Activated naive CD8-positive, alpha-beta T cell treated with anti-CD3 and anti-CD28 coated beads for 36 hours (primary cell): Measurements from ENCODE around the gene SLC33A1. TPM values are rescaled to one million over a fixed set of nuclear protein-coding genes. Genes with fewer than 3 reads are reported as not detected.
"Not testable (repeated sequence)": the region's sequence is repeated elsewhere in the genome, so short reads cannot be mapped to it uniquely, and the experiment has no call there.

Experiments used
- DNase-seq: peaks from one replicate; pipeline ENCODE4 v3.0.0; 2021
- H3K27ac Mint-ChIP-seq: one replicate; pipeline ENCODE4 v1.8.0; 2022; ENCODE audit warnings: mild to moderate bottlenecking, moderate library complexity, mixed read lengths
- H3K27me3 Mint-ChIP-seq: one replicate; pipeline ENCODE4 v1.8.0; 2022; ENCODE audit warnings: mild to moderate bottlenecking, mixed read lengths
- H3K36me3 Mint-ChIP-seq: one replicate; pipeline ENCODE4 v1.8.0; 2021; ENCODE audit warnings: mild to moderate bottlenecking, mixed read lengths
- H3K4me1 Mint-ChIP-seq: one replicate; pipeline ENCODE4 v1.8.0; 2021; ENCODE audit warnings: mixed read lengths
- H3K4me3 Mint-ChIP-seq: one replicate; pipeline ENCODE4 v1.8.0; 2022; ENCODE audit warnings: mild to moderate bottlenecking, moderate library complexity, mixed read lengths
- H3K9me3 Mint-ChIP-seq: one replicate; pipeline ENCODE4 v1.8.0; 2022; ENCODE audit warnings: mixed read lengths
- total RNA-seq, 2 experiments: library from RNA; stranded (reverse); gene quantifications; one replicate each; pipeline ENCODE4 v1.2.3, GENCODE V29; 2021

The SLC33A1 gene
- total RNA-seq, result 10 to 100 TPM; 16.3 to 17.2 TPM

GRCh38 chr3:155854141-155854940 lies at the start of gene SLC33A1:
Gene SLC33A1 (minus strand): TSS chr3:155854427. CDS start chr3:155853997, 430 bp downstream.
- H3K9me3 Mint-ChIP-seq, result no peaks in the 10 kb centered on the region
- no peaks in the 10 kb centered on the region for H3K27me3 Mint-ChIP-seq
- peaks cover 33% of the 10 kb centered on the region for H3K4me1 Mint-ChIP-seq
- peaks cover 30% of the 10 kb centered on the region for H3K36me3 Mint-ChIP-seq
- H3K4me3 Mint-ChIP-seq, result peak within 1 kb of the TSS; percentile 97
- DNase-seq, result peak; percentile 99
- H3K27ac Mint-ChIP-seq, result peak within 1 kb of the TSS; percentile 99

DNA sequence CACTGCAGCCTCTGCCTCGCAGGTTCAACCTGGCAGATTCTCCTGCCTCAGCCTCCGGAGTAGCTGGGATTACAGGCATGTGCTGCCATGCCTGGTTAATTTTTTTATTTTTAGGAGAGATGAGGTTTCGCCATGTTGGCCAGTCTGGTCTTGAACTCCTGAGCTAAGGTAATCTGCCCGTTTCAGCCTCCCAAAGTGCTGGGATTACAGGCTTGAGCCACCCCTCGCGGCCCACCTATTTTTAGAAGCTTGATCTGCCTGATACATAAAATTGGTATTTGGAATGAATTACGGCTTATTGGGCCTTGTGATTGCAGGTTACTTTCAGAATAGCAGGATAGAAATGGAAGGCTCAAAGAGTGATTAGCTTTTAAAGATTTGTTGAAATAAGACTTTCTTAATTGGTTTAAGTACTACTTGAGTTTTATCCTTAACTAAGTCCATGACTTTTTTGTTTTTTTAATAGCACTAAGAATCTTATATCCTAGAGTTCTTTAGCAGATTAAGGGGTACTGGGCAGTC lies 41.2 kb upstream of the SLC33A1 start:
- Mint-ChIP-seq H3K4me3 (no peak overlapping the region), H3K9me3 (no peaks in the 10 kb centered on the region), H3K27ac (no peak overlapping the region), H3K27me3 (no peaks in the 10 kb centered on the region), H3K36me3 (peaks cover 34% of the 10 kb centered on the region), H3K4me1 (peaks cover 11% of the 10 kb centered on the region)
- no peak for DNase-seq

- H3K27me3 Mint-ChIP-seq, result no peaks in the 10 kb centered on the region
- peaks cover 34% of the 10 kb centered on the region for H3K4me1 Mint-ChIP-seq
- no peak for DNase-seq
- H3K4me3 Mint-ChIP-seq, result no peak overlapping the region
- H3K27ac Mint-ChIP-seq, result no peak overlapping the region
- H3K9me3 Mint-ChIP-seq, result no peaks in the 10 kb centered on the region
- H3K36me3 Mint-ChIP-seq, result peaks cover 23% of the 10 kb centered on the region
Observed at GRCh38 chr3:155891321-155891720, 37.1 kb upstream of the SLC33A1 start.

DNA sequence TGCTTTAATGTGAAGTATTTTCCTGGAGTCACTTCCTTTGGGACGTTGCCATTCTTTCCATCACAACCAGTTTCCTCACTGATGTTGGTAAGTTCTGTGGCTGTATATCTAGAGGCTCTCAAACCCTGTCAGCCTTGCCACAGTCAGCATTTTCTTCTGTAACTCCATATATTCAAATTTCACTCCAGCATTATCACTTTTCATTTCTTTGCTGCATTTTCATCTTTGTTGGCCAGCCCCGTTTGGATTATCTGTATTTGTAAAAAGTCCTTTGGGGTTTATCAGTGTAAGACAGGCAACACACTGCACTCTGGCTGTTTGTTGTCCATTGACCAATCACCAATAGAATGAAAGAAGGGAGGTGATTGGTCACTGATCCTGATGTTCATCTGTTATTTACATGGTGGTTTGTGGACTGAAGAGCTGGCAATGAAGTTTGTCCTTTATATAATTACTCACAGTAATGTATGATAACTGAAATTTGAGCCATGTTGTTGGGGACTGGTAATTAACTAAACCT lies 36.5 kb upstream of the SLC33A1 start:
- no peaks in the 10 kb centered on the region for H3K27me3 Mint-ChIP-seq
- H3K4me1 Mint-ChIP-seq, result peaks cover 38% of the 10 kb centered on the region
- H3K36me3 Mint-ChIP-seq, result peaks cover 23% of the 10 kb centered on the region
- no peak for DNase-seq
- no peaks in the 10 kb centered on the region for H3K9me3 Mint-ChIP-seq
- H3K27ac Mint-ChIP-seq, result no peak overlapping the region
- no peak overlapping the region for H3K4me3 Mint-ChIP-seq

- H3K9me3 Mint-ChIP-seq, result no peaks in the 10 kb centered on the region
- H3K36me3 Mint-ChIP-seq, result peaks cover 18% of the 10 kb centered on the region
- no peak for DNase-seq
- peak overlapping the region; percentile 38 for H3K27ac Mint-ChIP-seq
- H3K27me3 Mint-ChIP-seq, result no peaks in the 10 kb centered on the region
- no peak overlapping the region for H3K4me3 Mint-ChIP-seq
- peaks cover 39% of the 10 kb centered on the region for H3K4me1 Mint-ChIP-seq
Observed at GRCh38 chr3:155889952-155890351, 35.7 kb upstream of the SLC33A1 start.

GRCh38 chr3:155889212-155889611 lies 35.0 kb upstream of the SLC33A1 start:
- DNase-seq, result no peak
- Mint-ChIP-seq H3K4me3 (no peak overlapping the region), H3K27me3 (no peaks in the 10 kb centered on the region), H3K4me1 (peaks cover 40% of the 10 kb centered on the region), H3K9me3 (no peaks in the 10 kb centered on the region), H3K36me3 (peaks cover 13% of the 10 kb centered on the region), H3K27ac (no peak overlapping the region)

- no peaks in the 10 kb centered on the region for H3K27me3 Mint-ChIP-seq
- H3K4me1 Mint-ChIP-seq, result peaks cover 45% of the 10 kb centered on the region
- H3K36me3 Mint-ChIP-seq, result peaks cover 4% of the 10 kb centered on the region
- H3K9me3 Mint-ChIP-seq, result no peaks in the 10 kb centered on the region
- no peak for DNase-seq
- no peak overlapping the region for H3K27ac Mint-ChIP-seq
- no peak overlapping the region for H3K4me3 Mint-ChIP-seq
Observed at GRCh38 chr3:155886915-155887314, 32.7 kb upstream of the SLC33A1 start.

DNA sequence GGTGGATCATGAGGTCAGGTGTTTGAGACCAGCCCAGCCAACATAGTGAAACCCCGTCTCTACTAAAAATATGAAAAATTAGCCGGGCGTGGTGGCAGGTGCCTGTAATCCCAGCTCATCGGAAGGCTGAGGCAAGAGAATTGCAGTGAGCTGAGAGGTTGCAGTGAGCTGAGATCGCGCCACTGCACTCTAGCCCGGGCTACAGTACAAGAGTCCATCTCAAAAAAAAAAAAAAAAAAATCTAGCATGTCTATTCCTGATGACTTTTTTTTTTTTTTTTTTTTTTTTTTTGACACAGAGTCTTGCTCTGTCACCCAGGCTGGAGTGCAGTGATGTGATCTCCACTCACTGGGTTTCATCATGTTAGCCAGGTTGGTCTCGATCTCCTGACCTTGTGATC lies 32.1 kb upstream of the SLC33A1 start:
- H3K27ac Mint-ChIP-seq, DNase-seq, H3K4me3 Mint-ChIP-seq, H3K36me3 Mint-ChIP-seq, H3K9me3 Mint-ChIP-seq, H3K27me3 Mint-ChIP-seq: not testable (repeated sequence)
- H3K4me1 Mint-ChIP-seq, result peaks cover 47% of the 10 kb centered on the region

- Mint-ChIP-seq H3K36me3 (peaks cover 4% of the 10 kb centered on the region), H3K4me3 (no peak overlapping the region)
Observed at GRCh38 chr3:155885292-155885691, 31.1 kb upstream of the SLC33A1 start.

DNA sequence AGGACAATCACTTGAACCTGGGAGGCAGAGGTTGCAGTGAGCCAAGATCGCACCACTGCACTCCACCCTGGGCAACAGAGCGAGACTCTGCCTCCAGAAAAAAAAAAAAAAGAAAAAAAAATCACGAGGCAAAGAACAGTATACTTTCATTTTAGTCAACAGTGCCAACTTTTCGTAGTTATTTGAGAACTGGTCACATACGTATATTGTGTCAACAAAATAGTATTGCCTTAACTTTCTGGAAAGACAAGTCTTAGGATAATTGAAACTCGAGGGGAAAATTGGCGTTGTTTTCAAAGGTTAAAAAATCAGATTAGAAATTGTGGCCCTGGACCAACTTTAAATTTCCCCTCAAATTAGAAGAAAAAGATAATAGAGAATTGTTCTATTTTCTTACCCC lies 30.1 kb upstream of the SLC33A1 start:
- no peaks in the 10 kb centered on the region for H3K9me3 Mint-ChIP-seq

More at GRCh38 chr3:155885292-155885691, 31.1 kb upstream of the SLC33A1 start:
- Mint-ChIP-seq H3K27ac (no peak overlapping the region), H3K4me1 (peaks cover 46% of the 10 kb centered on the region), H3K27me3 (no peaks in the 10 kb centered on the region), H3K9me3 (no peaks in the 10 kb centered on the region)
- no peak for DNase-seq

GRCh38 chr3:155880286-155880685 lies 26.1 kb upstream of the SLC33A1 start:
- H3K4me3 Mint-ChIP-seq, result no peak overlapping the region
- no peak overlapping the region for H3K27ac Mint-ChIP-seq
- H3K27me3 Mint-ChIP-seq, result no peaks in the 10 kb centered on the region
- H3K9me3 Mint-ChIP-seq, result no peaks in the 10 kb centered on the region
- H3K4me1 Mint-ChIP-seq, result peaks cover 44% of the 10 kb centered on the region
- peaks cover 19% of the 10 kb centered on the region for H3K36me3 Mint-ChIP-seq
- DNase-seq, result no peak

More for the DNA sequence above, 30.1 kb upstream of the SLC33A1 start:
- Mint-ChIP-seq H3K4me3 (no peak overlapping the region), H3K36me3 (peaks cover 7% of the 10 kb centered on the region), H3K27me3 (no peaks in the 10 kb centered on the region), H3K27ac (no peak overlapping the region), H3K4me1 (peaks cover 44% of the 10 kb centered on the region)
- DNase-seq, result no peak

DNA sequence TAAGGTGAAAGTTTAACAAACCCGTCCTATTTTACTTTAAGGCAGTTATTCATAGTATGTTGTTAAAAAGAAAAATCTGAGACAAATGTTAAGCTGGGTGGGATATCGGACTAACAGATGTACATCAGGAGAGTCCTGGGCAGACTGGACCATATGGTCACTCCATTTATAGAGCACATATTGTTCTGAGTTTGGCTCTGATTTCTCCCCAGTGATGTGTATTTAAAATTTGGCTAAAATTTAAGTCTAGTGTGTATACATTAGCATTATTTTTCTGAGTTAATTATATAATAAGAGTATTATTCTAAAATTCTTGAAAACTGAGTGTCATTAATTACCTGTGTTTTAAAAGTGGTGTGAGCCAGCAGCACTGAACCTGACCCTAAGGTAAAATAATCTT lies 22.3 kb upstream of the SLC33A1 start:
- H3K9me3 Mint-ChIP-seq, result no peaks in the 10 kb centered on the region
- peaks cover 49% of the 10 kb centered on the region for H3K4me1 Mint-ChIP-seq
- H3K27me3 Mint-ChIP-seq, result no peaks in the 10 kb centered on the region
- no peak overlapping the region for H3K27ac Mint-ChIP-seq
- peaks cover 26% of the 10 kb centered on the region for H3K36me3 Mint-ChIP-seq
- no peak overlapping the region for H3K4me3 Mint-ChIP-seq
- DNase-seq, result no peak

DNA sequence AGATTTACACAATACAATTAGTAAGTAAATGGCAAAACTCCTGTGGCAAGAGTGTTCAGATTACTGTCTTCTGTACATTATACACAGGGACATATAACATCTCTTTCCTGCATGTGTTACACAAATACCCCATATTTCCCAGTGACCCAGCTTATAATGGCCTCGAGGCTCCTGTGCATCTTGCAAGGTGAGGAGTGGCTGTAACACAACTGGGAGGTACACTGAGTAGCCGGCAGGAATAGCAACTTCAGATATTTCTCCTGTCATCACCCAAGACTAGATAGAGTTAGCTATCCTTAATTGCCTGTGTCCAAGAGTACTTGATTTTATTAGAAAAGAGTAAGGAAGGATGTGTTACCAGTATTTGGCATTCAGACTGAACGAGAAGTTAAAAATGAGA lies 21.8 kb upstream of the SLC33A1 start:
- Mint-ChIP-seq H3K27ac (no peak overlapping the region), H3K4me3 (no peak overlapping the region), H3K4me1 (peaks cover 48% of the 10 kb centered on the region), H3K27me3 (no peaks in the 10 kb centered on the region), H3K36me3 (peaks cover 26% of the 10 kb centered on the region), H3K9me3 (no peaks in the 10 kb centered on the region)
- DNase-seq, result no peak

GRCh38 chr3:155872904-155873646 lies 18.8 kb upstream of the SLC33A1 start:
- Mint-ChIP-seq H3K4me3 (peak overlapping the region; percentile 94), H3K27ac (no peak overlapping the region), H3K4me1 (peaks cover 42% of the 10 kb centered on the region), H3K9me3 (no peaks in the 10 kb centered on the region), H3K36me3 (peaks cover 18% of the 10 kb centered on the region), H3K27me3 (no peaks in the 10 kb centered on the region)
- DNase-seq, result no peak

GRCh38 chr3:155871746-155872158 lies 17.5 kb upstream of the SLC33A1 start:
- Mint-ChIP-seq H3K9me3 (no peaks in the 10 kb centered on the region), H3K36me3 (peaks cover 10% of the 10 kb centered on the region), H3K27ac (peak overlapping the region; percentile 85), H3K4me3 (peak overlapping the region; percentile 94), H3K27me3 (no peaks in the 10 kb centered on the region), H3K4me1 (peaks cover 31% of the 10 kb centered on the region)
- DNase-seq, result no peak
